Stimulated activated naive CD4-positive, alpha-beta T cell (primary cell): ENCODE data around the gene TMEM126B.
A peak's percentile ranks its signal among the peaks of the same experiment; 100 is the strongest.
"Not testable (repeated sequence)": the region's sequence is repeated elsewhere in the genome, so short reads cannot be mapped to it uniquely, and the experiment has no call there.

Source experiments
- DNase-seq, 6 experiments: peaks; one replicate each; lab custom pipeline; 2025; lab: John Stamatoyannopoulos, UW

TMEM126B gene

GRCh38 chr11:85627998-85628770 lies at the start of gene TMEM126B:
Gene TMEM126B, plus strand, starts transcription at chr11:85628593. Its CDS starts 15 bp downstream, at chr11:85628608.
- DNase-seq, result peak; percentile 91 to 94 (median 92)

- no peak for DNase-seq
Measured at GRCh38 chr11:85582111-85582510, 46.3 kb upstream of the TMEM126B start.

- DNase-seq, result no peak
Measured at GRCh38 chr11:85589373-85589772, 39.0 kb upstream of the TMEM126B start.

GRCh38 chr11:85590848-85591483 lies 37.4 kb upstream of the TMEM126B start:
- DNase-seq, result no peak

- DNase-seq, result peak in 3 of 6 experiments; percentile 21 to 62 (median 61)
Measured at GRCh38 chr11:85595285-85595884, 33.0 kb upstream of the TMEM126B start.

- DNase-seq, result no peak
Measured at GRCh38 chr11:85596886-85597285, 31.5 kb upstream of the TMEM126B start.

GRCh38 chr11:85599083-85599482 lies 29.3 kb upstream of the TMEM126B start:
- no peak for DNase-seq

GRCh38 chr11:85602526-85603213 lies 25.7 kb upstream of the TMEM126B start:
- no peak for DNase-seq

GRCh38 chr11:85603220-85603619 lies 25.2 kb upstream of the TMEM126B start:
- no peak for DNase-seq

GRCh38 chr11:85606237-85606636 lies 22.2 kb upstream of the TMEM126B start:
- not testable (repeated sequence) for DNase-seq

GRCh38 chr11:85608621-85609020 lies 19.8 kb upstream of the TMEM126B start:
- DNase-seq, result not testable (repeated sequence)

GRCh38 chr11:85609286-85609685 lies 19.1 kb upstream of the TMEM126B start:
- not testable (repeated sequence) for DNase-seq

- not testable (repeated sequence) for DNase-seq
Measured at GRCh38 chr11:85611643-85612042, 16.8 kb upstream of the TMEM126B start.

- DNase-seq, result no peak
Measured at GRCh38 chr11:85619499-85619898, 8.9 kb upstream of the TMEM126B start.

- DNase-seq, result no peak
Measured at GRCh38 chr11:85620256-85620655, 8.1 kb upstream of the TMEM126B start.

- DNase-seq, result no peak
Measured at GRCh38 chr11:85626496-85626895, 1.9 kb upstream of the TMEM126B start.

- peak in 3 of 6 experiments; percentile 30 to 71 (median 43) for DNase-seq
Measured at GRCh38 chr11:85627332-85627997, 928 bp upstream of the TMEM126B start, which contains the start of gene DLG2. Gene DLG2, minus strand, starts transcription at chr11:85627344.

GRCh38 chr11:85628771-85629341 lies 463 bp downstream of the TMEM126B start:
- no peak for DNase-seq

- no peak for DNase-seq
Measured at GRCh38 chr11:85634747-85635146, 6.4 kb downstream of the TMEM126B start.

GRCh38 chr11:85643191-85643614 lies 14.8 kb downstream of the TMEM126B start:
- no peak for DNase-seq

GRCh38 chr11:85647078-85647477 lies 18.7 kb downstream of the TMEM126B start:
- no peak for DNase-seq
